Muscle of leg (tissue), 11 donors: ENCODE results near the gene SLPI. TPM values are rescaled to one million over a fixed set of nuclear protein-coding genes. Genes with fewer than 3 reads are reported as not detected.
A peak's percentile ranks its signal among the peaks of the same experiment; 100 is the strongest.

ENCODE experiments used
- DNase-seq: peaks from one replicate; pipeline ENCODE4 v3.0.0; 2013
- H3K27ac ChIP-seq: one replicate; pipeline ENCODE4 v1.5.1; 2013; ENCODE audit warnings: mild to moderate bottlenecking, low read length, control low read depth
- H3K27me3 ChIP-seq: one replicate; pipeline ENCODE4 v1.6.1; 2013; ENCODE audit warnings: low read length; ENCODE audit not compliant: control insufficient read depth, insufficient read depth
- H3K36me3 ChIP-seq: one replicate; pipeline ENCODE4 v1.6.1; 2013; ENCODE audit warnings: low read length; ENCODE audit not compliant: control insufficient read depth, insufficient read depth
- H3K4me1 ChIP-seq: one replicate; pipeline ENCODE4 v1.6.1; 2013; ENCODE audit warnings: low read length; ENCODE audit not compliant: control insufficient read depth, insufficient read depth
- H3K4me3 ChIP-seq: one replicate; pipeline ENCODE4 v1.5.1; 2013; ENCODE audit warnings: low read length, control low read depth
- H3K9me3 ChIP-seq: replicated peaks from 2 replicates; pipeline ENCODE4 v1.6.1; 2013; ENCODE audit warnings: low read depth, low read length; ENCODE audit not compliant: control insufficient read depth
- WGBS: methylation state at CpG from one replicate; pipeline ENCODE4 v1.1.5; 2013; ENCODE audit warnings: missing lambda C conversion rate; ENCODE audit not compliant: insufficient coverage; 5-methylcytosine and 5-hydroxymethylcytosine counted together
- polyA plus RNA-seq, 8 donors: library from polyadenylated mRNA; unstranded; fragments of 120-200 nt; gene quantifications; one replicate each; pipeline versions ENCODE4 v1.2.1 to v1.2.3, GENCODE V29; 2013; ENCODE audit warnings: inconsistent platforms in 1 of 8, low replicate concordance in 1 of 8; ENCODE audit not compliant: insufficient read length in 8 of 8, insufficient read depth in 1 of 8
- total RNA-seq: library from RNA; stranded (reverse); fragments of 120-200 nt; gene quantifications from one replicate; pipeline ENCODE4 v1.2.4, GENCODE V29; 2013

Gene SLPI
- total and polyA plus RNA-seq, 9 donors = 0.13 to 0.89 (median 0.46) TPM; not detected in 3

GRCh38 chr20:45293041-45294002 is 39.0 kb upstream of the SLPI start:
- peaks cover 11% of the 10 kb centered on the region for H3K4me1 ChIP-seq
- H3K9me3 ChIP-seq = peaks cover 3% of the 10 kb centered on the region
- H3K4me3 ChIP-seq = peak overlapping the region; percentile 35
- H3K27ac ChIP-seq = no peak overlapping the region
- under 1% methylated on average over 71 of the region's 79 CpGs for WGBS
- no peaks in the 10 kb centered on the region for H3K36me3 ChIP-seq
- peaks cover 36% of the 10 kb centered on the region for H3K27me3 ChIP-seq
- peak; percentile 58 for DNase-seq

- H3K36me3 ChIP-seq = no peaks in the 10 kb centered on the region
- peaks cover 3% of the 10 kb centered on the region for H3K9me3 ChIP-seq
- no peak overlapping the region for H3K4me3 ChIP-seq
- DNase-seq = no peak
- peaks cover 11% of the 10 kb centered on the region for H3K4me1 ChIP-seq
- no CpG with 5 or more reads among the region's 2 CpGs for WGBS
- no peak overlapping the region for H3K27ac ChIP-seq
- peaks cover 36% of the 10 kb centered on the region for H3K27me3 ChIP-seq
Measured at GRCh38 chr20:45292343-45292742, 38.0 kb upstream of the SLPI start.

- Histone ChIP-seq H3K36me3 (no peaks in the 10 kb centered on the region), H3K27ac (no peak overlapping the region), H3K9me3 (peaks cover 3% of the 10 kb centered on the region), H3K4me3 (no peak overlapping the region), H3K27me3 (peaks cover 36% of the 10 kb centered on the region), H3K4me1 (peaks cover 11% of the 10 kb centered on the region)
- 100% methylated on average over 1 of the region's 9 CpGs for WGBS
- DNase-seq = no peak
Measured at GRCh38 chr20:45291526-45291925, 37.2 kb upstream of the SLPI start.

- WGBS = 0% methylated on average over 6 of the region's 8 CpGs
- DNase-seq = peak; percentile 74
- H3K4me1 ChIP-seq = peaks cover 11% of the 10 kb centered on the region
- no peak overlapping the region for H3K27ac ChIP-seq
- no peak overlapping the region for H3K4me3 ChIP-seq
- H3K27me3 ChIP-seq = peaks cover 36% of the 10 kb centered on the region
- peaks cover 3% of the 10 kb centered on the region for H3K9me3 ChIP-seq
- H3K36me3 ChIP-seq = no peaks in the 10 kb centered on the region
Measured at GRCh38 chr20:45290677-45291355, 36.5 kb upstream of the SLPI start.

- Histone ChIP-seq H3K4me1 (peaks cover 11% of the 10 kb centered on the region), H3K36me3 (no peaks in the 10 kb centered on the region), H3K27ac (no peak overlapping the region), H3K9me3 (peaks cover 3% of the 10 kb centered on the region), H3K27me3 (peaks cover 34% of the 10 kb centered on the region), H3K4me3 (no peak overlapping the region)
- DNase-seq = peak; percentile 39
- 32% methylated on average over 5 of the region's 13 CpGs for WGBS
Measured at GRCh38 chr20:45289942-45290676, 35.7 kb upstream of the SLPI start.

- H3K4me1 ChIP-seq = peaks cover 11% of the 10 kb centered on the region
- 100% methylated on average over 3 of the region's 5 CpGs for WGBS
- H3K27me3 ChIP-seq = peaks cover 23% of the 10 kb centered on the region
- no peaks in the 10 kb centered on the region for H3K36me3 ChIP-seq
- no peaks in the 10 kb centered on the region for H3K9me3 ChIP-seq
- DNase-seq = no peak
- no peak overlapping the region for H3K27ac ChIP-seq
- H3K4me3 ChIP-seq = no peak overlapping the region
Measured at GRCh38 chr20:45288860-45289259, 34.5 kb upstream of the SLPI start.

- 78% methylated on average over 4 of the region's 4 CpGs for WGBS
- Histone ChIP-seq H3K4me3 (no peak overlapping the region), H3K27ac (no peak overlapping the region), H3K36me3 (no peaks in the 10 kb centered on the region), H3K4me1 (peaks cover 8% of the 10 kb centered on the region), H3K9me3 (no peaks in the 10 kb centered on the region), H3K27me3 (peaks cover 19% of the 10 kb centered on the region)
- no peak for DNase-seq
Measured at GRCh38 chr20:45288376-45288775, 34.0 kb upstream of the SLPI start.

- Histone ChIP-seq H3K36me3 (no peaks in the 10 kb centered on the region), H3K27me3 (peaks cover 8% of the 10 kb centered on the region), H3K4me3 (no peak overlapping the region), H3K4me1 (no peaks in the 10 kb centered on the region), H3K27ac (no peak overlapping the region), H3K9me3 (no peaks in the 10 kb centered on the region)
- no peak for DNase-seq
- WGBS = no CpG with 5 or more reads among the region's 4 CpGs
Measured at GRCh38 chr20:45283551-45284057, 29.2 kb upstream of the SLPI start.

GRCh38 chr20:45282700-45283550 is 28.6 kb upstream of the SLPI start:
- H3K4me3 ChIP-seq = no peak overlapping the region
- WGBS = 75% methylated on average over 1 of the region's 7 CpGs
- H3K9me3 ChIP-seq = no peaks in the 10 kb centered on the region
- H3K27me3 ChIP-seq = peaks cover 6% of the 10 kb centered on the region
- no peak overlapping the region for H3K27ac ChIP-seq
- H3K4me1 ChIP-seq = no peaks in the 10 kb centered on the region
- no peaks in the 10 kb centered on the region for H3K36me3 ChIP-seq
- no peak for DNase-seq
